A673 (cell line): ENCODE results near the gene RBM20.

Experiments
- CTCF ChIP-seq: fragments of 300-800, 200-600 bp; sonication (generic); conservative IDR thresholded peaks from 2 replicates; pipeline ENCODE4 v1.5.1; 2017; ENCODE audit warnings: low read depth, mild to moderate bottlenecking, antibody characterized with exemption, low read length, moderate library complexity, mixed read lengths
- EZH2 ChIP-seq: fragments of 200-600 bp; sonication (generic); IDR thresholded peaks from 2 replicates; pipeline ENCODE4 v1.6.1; 2017; ENCODE audit warnings: borderline replicate concordance, low read depth, mild to moderate bottlenecking, mixed read lengths, antibody characterized with exemption, low read length; ENCODE audit not compliant: poor library complexity, severe bottlenecking

DNA sequence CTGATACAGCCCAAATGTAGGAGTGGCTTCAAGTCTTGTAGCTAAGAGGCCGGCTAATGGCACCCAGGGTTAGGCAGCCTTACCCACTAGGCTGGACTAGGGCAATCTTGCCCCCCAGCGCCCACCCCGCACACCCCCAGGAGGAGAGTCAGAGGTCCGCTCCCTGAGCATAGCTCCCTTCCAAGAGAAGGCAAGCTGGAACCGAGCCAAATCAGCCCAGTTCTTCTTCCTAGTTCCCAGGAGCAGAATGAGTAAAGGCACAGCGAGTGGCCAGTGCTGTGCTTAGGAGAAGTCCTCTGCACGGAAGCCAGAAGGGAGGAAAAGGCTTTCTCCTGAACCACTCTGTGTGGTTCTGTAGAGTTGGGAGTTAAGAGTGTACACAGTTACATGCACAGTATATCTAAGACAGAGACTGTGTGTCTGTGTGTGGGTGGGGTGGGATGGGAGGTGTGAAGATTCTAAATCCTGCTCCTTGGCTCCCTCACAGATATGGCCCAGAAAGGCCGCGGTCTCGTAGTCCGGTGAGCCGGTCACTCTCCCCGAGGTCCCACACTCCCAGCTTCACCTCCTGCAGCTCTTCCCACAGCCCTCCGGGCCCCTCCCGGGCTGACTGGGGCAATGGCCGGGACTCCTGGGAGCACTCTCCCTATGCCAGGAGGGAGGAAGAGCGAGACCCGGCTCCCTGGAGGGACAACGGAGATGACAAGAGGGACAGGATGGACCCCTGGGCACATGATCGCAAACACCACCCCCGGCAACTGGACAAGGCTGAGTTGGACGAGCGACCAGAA lies 167.8 kb downstream of the RBM20 start:
- no peak for TF ChIP-seq CTCF
- no peak for TF ChIP-seq EZH2
